Left lung (tissue), 10 donors: ENCODE data around the gene DNM1. TPM values are rescaled to one million over a fixed set of nuclear protein-coding genes. Genes with fewer than 3 reads are reported as not detected.

Experiments
- ATAC-seq: fragments of 200-7000 bp; cut with Tn5 transposase; one replicate; pipeline ENCODE4 v1.9.1; 2020; ENCODE audit warnings: moderate library complexity
- DNase-seq, 4 donors: peaks; one replicate each; pipeline ENCODE4 v3.0.0-alpha.2; 2013 to 2020
- H3K27ac ChIP-seq, 2 donors: fragments of 200-600 bp; sonication (generic) in 1 of 2; one replicate each; pipeline versions ENCODE4 v1.5.0 to v1.8.0; 2020 to 2021
- H3K27me3 ChIP-seq, 2 donors: fragments of 200-600 bp; sonication (generic) in 1 of 2; one replicate each; pipeline versions ENCODE4 v1.5.0 to v1.8.0; 2020 to 2021
- H3K36me3 ChIP-seq, 2 donors: fragments of 200-600 bp; sonication (generic) in 1 of 2; one replicate each; pipeline versions ENCODE4 v1.5.0 to v1.8.0; 2020 to 2021
- H3K4me1 ChIP-seq, 2 donors: fragments of 200-600 bp; one replicate each; pipeline ENCODE4 v1.8.0; 2021
- H3K4me3 ChIP-seq, 2 donors: fragments of 200-600 bp; sonication (generic) in 1 of 2; one replicate each; pipeline versions ENCODE4 v1.5.0 to v1.8.0; 2020 to 2021; ENCODE audit warnings: mild to moderate bottlenecking in 1 of 2
- H3K9me3 ChIP-seq, 2 donors: fragments of 200-600 bp; sonication (generic) in 1 of 2; one replicate each; pipeline versions ENCODE4 v1.5.0 to v1.8.0; 2020 to 2021
- intact Hi-C, 2 donors: fragments of 100-400 bp; cut with DNase I; formaldehyde crosslinking; loops; one replicate each; pipeline versions ENCODE4 v1.11.2 to v1.14.2; 2022
- polyA plus RNA-seq, 6 donors: library from polyadenylated mRNA; unstranded; fragments of 120-200 nt; gene quantifications; one replicate each; pipeline ENCODE4 v1.2.1, GENCODE V29; 2013; ENCODE audit not compliant: insufficient read length in 6 of 6
- total RNA-seq, 2 donors: library from RNA; stranded (reverse); fragmentation: NEBNext Ultra II Directional; extraction: Animal tissue kit (Norgen Biotek cat#: 25700); gene quantifications; one replicate each; pipeline ENCODE4 v1.2.1, GENCODE V29; 2021
- TF ChIP-seq, protein P1 (sequence below), 2 donors: fragments of 200-600 bp; sonication (generic) in 1 of 2; IDR thresholded peaks; one replicate each; pipeline versions ENCODE4 v1.5.0 to v1.8.0; 2021; ENCODE audit warnings: antibody characterized with exemption in 2 of 2
- donor health status: DM: no; HTN: yes; CAD: no.
- donor health status: DM: no; HTN: no; CAD: no.

DNM1 gene
- total and polyA plus RNA-seq, 8 donors = 9.0 to 90.0 (median 62.2) TPM

DNA sequence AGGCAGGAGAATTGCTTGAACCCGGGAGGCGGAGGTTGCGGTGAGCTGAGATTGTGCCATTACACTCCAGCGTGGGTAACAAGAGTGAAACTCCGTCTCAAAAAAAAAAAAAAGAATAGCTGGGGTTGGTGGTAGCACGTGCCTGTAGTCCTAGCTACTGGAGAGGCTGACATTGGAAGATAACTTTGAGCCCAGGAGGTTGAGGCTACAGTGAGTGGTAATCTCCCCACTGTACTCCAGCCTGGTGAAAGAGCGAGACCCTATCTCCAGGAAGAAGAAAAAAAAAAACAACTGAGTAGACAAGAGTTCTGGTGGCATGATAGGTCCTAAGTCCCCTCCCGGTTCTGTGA is 46.4 kb downstream of the DNM1 start:
- no peaks in the 10 kb centered on the region for H3K9me3 ChIP-seq
- TF ChIP-seq, protein P1, sequence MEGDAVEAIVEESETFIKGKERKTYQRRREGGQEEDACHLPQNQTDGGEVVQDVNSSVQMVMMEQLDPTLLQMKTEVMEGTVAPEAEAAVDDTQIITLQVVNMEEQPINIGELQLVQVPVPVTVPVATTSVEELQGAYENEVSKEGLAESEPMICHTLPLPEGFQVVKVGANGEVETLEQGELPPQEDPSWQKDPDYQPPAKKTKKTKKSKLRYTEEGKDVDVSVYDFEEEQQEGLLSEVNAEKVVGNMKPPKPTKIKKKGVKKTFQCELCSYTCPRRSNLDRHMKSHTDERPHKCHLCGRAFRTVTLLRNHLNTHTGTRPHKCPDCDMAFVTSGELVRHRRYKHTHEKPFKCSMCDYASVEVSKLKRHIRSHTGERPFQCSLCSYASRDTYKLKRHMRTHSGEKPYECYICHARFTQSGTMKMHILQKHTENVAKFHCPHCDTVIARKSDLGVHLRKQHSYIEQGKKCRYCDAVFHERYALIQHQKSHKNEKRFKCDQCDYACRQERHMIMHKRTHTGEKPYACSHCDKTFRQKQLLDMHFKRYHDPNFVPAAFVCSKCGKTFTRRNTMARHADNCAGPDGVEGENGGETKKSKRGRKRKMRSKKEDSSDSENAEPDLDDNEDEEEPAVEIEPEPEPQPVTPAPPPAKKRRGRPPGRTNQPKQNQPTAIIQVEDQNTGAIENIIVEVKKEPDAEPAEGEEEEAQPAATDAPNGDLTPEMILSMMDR (IDR thresholded peaks at IDR 0.05) = no peak
- peaks cover 0 to 22% of the 10 kb centered on the region in 2 donors for H3K27me3 ChIP-seq
- no peak overlapping the region for H3K4me3 ChIP-seq
- intact Hi-C loops = no loop called here
- no peaks in the 10 kb centered on the region for H3K36me3 ChIP-seq
- peaks cover 20 to 37% of the 10 kb centered on the region in 2 donors for H3K4me1 ChIP-seq
- ATAC-seq = no peak
- H3K27ac ChIP-seq = no peak overlapping the region
- no peak for DNase-seq

DNA sequence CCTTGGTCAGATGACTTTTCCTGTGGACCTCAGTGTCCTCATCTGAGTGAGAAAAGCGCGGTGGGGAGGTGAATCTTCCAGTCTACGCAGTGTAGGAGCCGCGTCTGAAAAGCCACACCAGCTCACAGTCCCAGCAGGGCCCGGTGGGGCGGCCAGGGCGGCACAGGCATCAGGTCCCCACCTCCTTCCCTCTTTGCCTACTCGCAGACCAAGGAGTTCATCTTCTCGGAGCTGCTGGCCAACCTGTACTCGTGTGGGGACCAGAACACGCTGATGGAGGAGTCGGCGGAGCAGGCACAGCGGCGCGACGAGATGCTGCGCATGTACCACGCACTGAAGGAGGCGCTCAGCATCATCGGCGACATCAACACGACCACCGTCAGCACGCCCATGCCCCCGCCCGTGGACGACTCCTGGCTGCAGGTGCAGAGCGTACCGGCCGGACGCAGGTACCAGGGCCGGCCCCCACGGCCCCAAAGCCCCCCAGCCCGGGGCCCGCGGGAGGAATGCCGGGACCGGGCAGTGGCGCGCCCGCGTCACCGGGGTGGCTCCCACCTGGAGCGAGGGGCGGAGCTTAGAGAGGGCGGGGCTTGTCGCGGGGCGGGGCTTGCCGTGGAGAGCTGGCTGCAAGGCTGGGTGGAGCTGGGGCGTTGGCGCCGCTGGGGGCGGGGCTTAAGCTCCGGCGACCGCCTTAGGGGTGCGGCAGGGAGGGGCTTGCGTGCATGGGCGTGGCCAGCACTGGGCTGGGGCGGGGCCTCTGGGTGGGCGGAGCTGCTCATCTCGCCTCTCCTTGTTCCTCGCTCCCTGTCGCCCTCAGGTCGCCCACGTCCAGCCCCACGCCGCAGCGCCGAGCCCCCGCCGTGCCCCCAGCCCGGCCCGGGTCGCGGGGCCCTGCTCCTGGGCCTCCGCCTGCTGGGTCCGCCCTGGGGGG is 47.0 kb downstream of the DNM1 start:
- intact Hi-C loops = no loop called here
- H3K27ac ChIP-seq = no peak overlapping the region

DNA sequence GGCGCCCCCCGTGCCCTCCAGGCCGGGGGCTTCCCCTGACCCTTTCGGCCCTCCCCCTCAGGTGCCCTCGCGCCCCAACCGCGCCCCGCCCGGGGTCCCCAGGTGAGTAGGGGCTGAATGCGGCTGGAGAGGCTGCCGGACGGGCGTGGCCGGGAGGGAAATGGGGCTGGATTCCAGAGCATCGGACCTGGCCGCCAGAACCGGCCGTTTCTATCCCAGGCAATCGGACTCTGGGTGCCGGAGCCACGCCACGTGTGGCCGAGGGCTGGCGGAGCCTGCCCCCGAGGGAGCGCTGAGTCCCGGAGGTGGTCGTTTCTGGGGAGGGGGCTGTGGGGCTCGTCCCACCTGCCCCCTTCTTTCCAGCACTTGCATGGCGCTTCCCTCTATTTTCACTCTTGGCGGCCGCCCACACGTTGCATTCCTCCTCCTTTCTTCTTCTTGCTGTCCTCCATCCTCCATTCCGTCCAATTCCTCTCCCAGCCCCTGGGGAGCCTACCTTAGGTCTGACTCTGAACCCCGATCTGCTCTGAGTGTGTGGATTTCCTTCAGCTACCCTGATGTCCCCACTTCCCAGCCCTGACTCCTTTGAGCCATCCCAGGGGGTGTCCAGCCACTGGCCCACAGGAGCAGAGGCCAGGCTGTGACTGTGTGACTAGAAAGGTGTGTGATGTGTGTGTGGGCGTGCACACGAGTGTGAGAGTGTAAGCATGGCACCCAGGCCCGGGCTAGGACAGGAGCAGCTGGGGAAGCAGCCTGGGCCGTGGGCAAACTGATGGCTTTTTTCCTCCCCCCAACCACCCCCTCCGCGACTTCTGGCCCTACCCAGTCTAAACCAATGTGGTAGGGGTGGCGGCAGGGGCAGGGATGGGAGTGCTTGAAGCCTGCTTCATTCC is 47.9 kb downstream of the DNM1 start:
- Histone ChIP-seq H3K9me3 (no peaks in the 10 kb centered on the region), H3K36me3 (peaks cover 0 to 8% of the 10 kb centered on the region in 2 donors), H3K27me3 (peaks cover 0 to 15% of the 10 kb centered on the region in 2 donors), H3K4me3 (peak overlapping the region; percentile 25 to 44), H3K27ac (no peak overlapping the region), H3K4me1 (peaks cover 9 to 22% of the 10 kb centered on the region in 2 donors)
- ATAC-seq (no peak), DNase-seq (no peak)
- TF ChIP-seq, protein P1 (IDR thresholded peaks at IDR 0.05) = no peak
- intact Hi-C loops = no loop called here

More for the DNA sequence above, 47.0 kb downstream of the DNM1 start:
- Histone ChIP-seq H3K36me3 (no peaks in the 10 kb centered on the region), H3K4me1 (peaks cover 18 to 31% of the 10 kb centered on the region in 2 donors), H3K4me3 (peak overlapping the region; percentile 25 to 44), H3K27me3 (peaks cover 0 to 16% of the 10 kb centered on the region in 2 donors), H3K9me3 (no peaks in the 10 kb centered on the region)
- peak; percentile 95 for ATAC-seq
- peak; percentile 14 to 98 (median 86) for DNase-seq
- TF ChIP-seq, protein P1 (IDR thresholded peaks at IDR 0.05) = no peak

DNA sequence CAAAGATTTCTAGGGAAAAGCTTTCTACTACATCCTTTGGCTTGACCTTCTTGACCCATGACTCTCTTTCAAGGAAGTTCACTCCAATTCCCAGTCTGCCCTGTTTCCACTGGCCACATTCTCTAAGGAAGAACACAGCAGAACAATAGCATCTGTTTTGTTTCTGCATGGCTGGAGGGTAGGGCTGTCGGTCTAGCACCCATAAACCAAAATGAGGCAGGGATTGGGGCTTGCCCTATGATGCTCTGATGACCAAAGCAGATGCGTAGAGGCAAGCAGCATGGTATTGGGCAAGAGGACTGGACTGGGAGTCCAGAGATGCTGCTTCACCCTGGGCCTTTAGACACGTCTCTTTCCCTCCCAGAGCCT is 48.5 kb downstream of the DNM1 start:
- TF ChIP-seq, protein P1 (IDR thresholded peaks at IDR 0.05) = no peak
- H3K9me3 ChIP-seq = no peaks in the 10 kb centered on the region
- no peak overlapping the region for H3K27ac ChIP-seq
- peaks cover 0 to 15% of the 10 kb centered on the region in 2 donors for H3K27me3 ChIP-seq
- intact Hi-C loops = no loop called here
- ATAC-seq (no peak), DNase-seq (no peak)
- peaks cover 9 to 19% of the 10 kb centered on the region in 2 donors for H3K4me1 ChIP-seq
- peaks cover 0 to 14% of the 10 kb centered on the region in 2 donors for H3K36me3 ChIP-seq
- H3K4me3 ChIP-seq = no peak overlapping the region
